GM12878 (cell line): Measurements from ENCODE around the gene KIF2C. TPM values are rescaled to one million over a fixed set of nuclear protein-coding genes. Genes with fewer than 3 reads are reported as not detected.

Source experiments
- ATAC-seq: fragments of 200-7000 bp; cut with Tn5 transposase; 3 replicates; pipeline ENCODE4 v1.9.1; 2020; ENCODE audit warnings: mild to moderate bottlenecking, moderate library complexity
- BruUV-seq: library from RNA; stranded (reverse); fragments of 400-500 nt; replicated peaks from 2 replicates; lab custom pipeline; 2021; lab: Mats Ljungman, UMichigan
- CTCF ChIA-PET: fragments of 300-600 bp; sonication (Branson Sonifier 250); formaldehyde crosslinking; extraction: SDS; loops from one replicate; lab custom pipeline; 2021; ENCODE audit warnings: inconsistent platforms; lab: Yijun Ruan, JAX
- POLR2A ChIA-PET: fragments of 350-600 bp; formaldehyde crosslinking; extraction: SDS; loops from one replicate; lab custom pipeline; 2021; ENCODE audit warnings: inconsistent platforms; lab: Charles Lee
- RAD21 ChIA-PET: fragments of 300-600 bp; sonication (Branson Sonifier 250); formaldehyde crosslinking; loops from one replicate; lab custom pipeline; 2023; ENCODE audit warnings: antibody characterized with exemption; ENCODE audit not compliant: unreplicated experiment; lab: Charles Lee
- SMC1A ChIA-PET: fragments of 300-600 bp; sonication (Branson Sonifier 250); formaldehyde crosslinking; loops from one replicate; lab custom pipeline; 2023; ENCODE audit not compliant: unreplicated experiment, uncharacterized antibody; lab: Charles Lee
- DNase-seq: peaks from one replicate; pipeline ENCODE4 v3.0.0-alpha.2; 2011; ENCODE audit warnings: low read depth, low spot score
- FAIRE-seq: peaks from 3 replicates; lab custom pipeline; 2011; peaks lifted over from hg19 to GRCh38; lab: Jason Lieb, UNC
- H2AFZ ChIP-seq: 2 replicates; pipeline ENCODE4 v1.6.0; 2011; ENCODE audit warnings: low read depth, low read length, control low read depth; ENCODE audit not compliant: control insufficient read depth
- H3K27ac ChIP-seq: 2 replicates; pipeline ENCODE4 v1.5.1; 2011; ENCODE audit warnings: control low read depth; ENCODE audit not compliant: control insufficient read depth, insufficient read depth
- H3K27me3 ChIP-seq, 2 experiments: replicated peaks in 1 of 2; 2 replicates each; pipeline versions ENCODE4 v1.6.0 to v1.6.1; 2011; ENCODE audit warnings: low read length in 1 of 2; ENCODE audit not compliant: control insufficient read depth in 2 of 2, insufficient read depth in 2 of 2
- H3K36me3 ChIP-seq, 2 experiments: 2 replicates each; pipeline ENCODE4 v1.5.1; 2011; ENCODE audit warnings: low read length in 1 of 2; ENCODE audit not compliant: control insufficient read depth in 2 of 2, insufficient read depth in 2 of 2
- H3K4me1 ChIP-seq: 2 replicates; pipeline ENCODE4 v1.6.1; 2011; ENCODE audit warnings: mild to moderate bottlenecking, low read length, moderate library complexity, mixed read lengths; ENCODE audit not compliant: control insufficient read depth, insufficient read depth
- H3K4me2 ChIP-seq: 2 replicates; pipeline ENCODE4 v1.6.0; 2011; ENCODE audit warnings: control low read depth; ENCODE audit not compliant: control insufficient read depth, insufficient read depth
- H3K4me3 ChIP-seq: fragments of 200-600 bp; sonication (generic); 2 replicates; pipeline ENCODE4 v1.5.1; 2016
- H3K79me2 ChIP-seq: 2 replicates; pipeline ENCODE4 v1.6.0; 2011; ENCODE audit warnings: low read length; ENCODE audit not compliant: control insufficient read depth, insufficient read depth
- H3K9ac ChIP-seq: 2 replicates; pipeline ENCODE4 v1.8.0; 2011; ENCODE audit warnings: low read length, control low read depth, mixed read lengths; ENCODE audit not compliant: control insufficient read depth, insufficient read depth
- H3K9me3 ChIP-seq: replicated peaks from 3 replicates; pipeline ENCODE4 v1.5.1; 2011; ENCODE audit warnings: mild to moderate bottlenecking, low read length; ENCODE audit not compliant: control insufficient read depth, insufficient read depth
- H4K20me1 ChIP-seq: 2 replicates; pipeline ENCODE4 v1.6.0; 2011; ENCODE audit not compliant: control insufficient read depth, insufficient read depth
- BACH1 ChIP-seq: fragments of 450-650 bp; IDR thresholded peaks from 2 replicates; pipeline ENCODE4 v1.6.1; 2017; ENCODE audit warnings: mild to moderate bottlenecking, borderline replicate concordance
- BCL11A ChIP-seq: IDR thresholded peaks from 2 replicates; pipeline ENCODE4 v1.6.1; 2011; ENCODE audit warnings: low read depth, low read length
- CBX3 ChIP-seq: fragments of 200-600 bp; sonication (generic); IDR thresholded peaks from 2 replicates; pipeline ENCODE4 v1.6.1; 2016; ENCODE audit warnings: low read depth, borderline replicate concordance
- CUX1 ChIP-seq: IDR thresholded peaks from 2 replicates; pipeline ENCODE4 v1.6.1; 2012; ENCODE audit warnings: improper control_type of control experiment, low read depth, low read length; ENCODE audit not compliant: insufficient replicate concordance
- IRF5 ChIP-seq: fragments of 450-650 bp; IDR thresholded peaks from 2 replicates; pipeline ENCODE4 v1.6.1; 2017; ENCODE audit warnings: borderline replicate concordance
- MEF2A ChIP-seq: IDR thresholded peaks from 2 replicates; pipeline ENCODE4 v1.6.1; 2011; ENCODE audit warnings: low read depth, mild to moderate bottlenecking, low read length, moderate library complexity; ENCODE audit not compliant: insufficient read depth
- MTA3 ChIP-seq: IDR thresholded peaks from 2 replicates; pipeline ENCODE4 v1.6.1; 2012; ENCODE audit warnings: low read length, inconsistent platforms, borderline replicate concordance
- MYB ChIP-seq: fragments of 150-350 bp; IDR thresholded peaks from 2 replicates; pipeline ENCODE4 v1.6.1; 2014; ENCODE audit warnings: mild to moderate bottlenecking, low read depth, low read length, borderline replicate concordance
- PAX8 ChIP-seq: fragments of 450-650 bp; IDR thresholded peaks from 2 replicates; pipeline ENCODE4 v1.6.1; 2017; ENCODE audit warnings: mild to moderate bottlenecking, moderate library complexity
- RAD51 ChIP-seq: fragments of 450-650 bp; IDR thresholded peaks from 2 replicates; pipeline ENCODE4 v1.6.1; 2016; ENCODE audit warnings: moderate library complexity, mild to moderate bottlenecking, inconsistent platforms
- RELA ChIP-seq: fragments of 450-650 bp; IDR thresholded peaks from 2 replicates; pipeline ENCODE4 v1.8.0; 2014; ENCODE audit warnings: borderline replicate concordance; ENCODE audit not compliant: partially characterized antibody
- SIN3A ChIP-seq: IDR thresholded peaks from 2 replicates; pipeline ENCODE4 v1.6.1; 2012; ENCODE audit warnings: low read depth, low read length, improper control_type of control experiment
- SPI1 ChIP-seq: IDR thresholded peaks from 2 replicates; pipeline ENCODE4 v1.6.1; 2011; ENCODE audit warnings: low read depth, mild to moderate bottlenecking, low read length, moderate library complexity, borderline replicate concordance; ENCODE audit not compliant: insufficient read depth
- ZNF384 ChIP-seq: IDR thresholded peaks from 2 replicates; pipeline ENCODE4 v1.6.1; 2012; ENCODE audit warnings: low read depth, mild to moderate bottlenecking, low read length, improper control_type of control experiment, borderline replicate concordance
- WGBS: methylation state at CpG from one replicate; pipeline ENCODE4 v1.1.6; 2016; ENCODE audit warnings: low lambda C conversion rate; ENCODE audit not compliant: insufficient replicate concordance, insufficient coverage; ENCODE audit errors: missing lambda C conversion rate; 5-methylcytosine and 5-hydroxymethylcytosine counted together
- in situ Hi-C: fragments of 300-500 bp; cut with MboI; formaldehyde crosslinking; loops from 9 replicates; pipeline ENCODE4 v1.14.3; 2018; ENCODE audit warnings: mixed read lengths
- intact Hi-C: fragments of 100-400 bp; cut with micrococcal nuclease; formaldehyde crosslinking; loops from one replicate; pipeline ENCODE4 v1.14.2; 2022; ENCODE audit not compliant: unreplicated experiment
- polyA plus RNA-seq, 11 experiments: library from polyadenylated mRNA; depleted of rRNA in 4 of 11; unstranded in 6 of 11; stranded (reverse) in 5 of 11; fragments of >200 nt; fragmentation: Nextera tagmentation in 4 of 11; fragmentation: Illumina TruSeq in 1 of 11; extraction: Ambion mirVana in 4 of 11; extraction: Trizol in 1 of 11; gene quantifications; 1 replicate in 1 of 11; 2 replicates in 10 of 11; pipeline versions ENCODE4 v1.2.1 to v1.2.3, GENCODE V29; 2011 to 2016; ENCODE audit warnings: inconsistent platforms in 2 of 11, missing spikeins in 2 of 11, low read depth in 1 of 11
- total RNA-seq, 4 experiments: library from RNA; depleted of rRNA in 3 of 4; stranded (reverse); fragments of >200 nt in 3 of 4; fragmentation: Illumina TruSeq in 1 of 4; extraction: Trizol in 1 of 4; gene quantifications; 2 replicates each; pipeline versions ENCODE4 v1.2.1 to v1.2.3, GENCODE V29; 2013 to 2021
- TF ChIP-seq, protein P1 (sequence below): IDR thresholded peaks from 2 replicates; pipeline ENCODE4 v1.6.1; 2012; ENCODE audit warnings: low read depth, low read length, improper control_type of control experiment
- TF ChIP-seq, protein P2 (sequence below): IDR thresholded peaks from 2 replicates; pipeline ENCODE4 v1.6.1; 2011; ENCODE audit warnings: low read depth, mild to moderate bottlenecking, low read length, moderate library complexity, borderline replicate concordance; ENCODE audit errors: extremely low read depth

KIF2C gene
- total and polyA plus RNA-seq, 10 of the 15 experiments (the other 5 are each of a cell fraction or from before 2014, with no cell fraction given): 42.3 to 104 (median 83.8) TPM

- TSS peak; percentile 81 for BruUV-seq
- peak overlapping the region; percentile 79 for H2AFZ ChIP-seq
- POLR2A ChIA-PET: interaction anchor here (0.6 to 3.0 kb wide), 11 partner anchors 9 to 522 kb away, joined by 3 to 29 read pairs (median 4); partner anchors contain the start of genes RNU5D-1, RPS8 and UROD
- intact Hi-C loops: no loop called here
- peak overlapping the region; percentile 63 for H3K4me3 ChIP-seq
- H3K79me2 ChIP-seq: peaks cover 3% of the 10 kb centered on the region
- H3K27me3 ChIP-seq: no peaks in the 10 kb centered on the region
- peaks cover 0 to 14% of the 10 kb centered on the region in 2 experiments; a peak in 3 of 4 replicates for H3K36me3 ChIP-seq
- H3K9ac ChIP-seq: peak overlapping the region; percentile 69
- no peak for ATAC-seq
- H3K9me3 ChIP-seq: no peaks in the 10 kb centered on the region
- DNase-seq: no peak
- no peak for FAIRE-seq
- peaks cover 2% of the 10 kb centered on the region; the same call in 1 of the 2 replicates for H4K20me1 ChIP-seq
- SMC1A ChIA-PET: interaction anchor here (0.6 to 2.5 kb wide), 5 partner anchors 52 to 592 kb away, joined by 3 to 9 read pairs (median 4); partner anchors contain the start of gene RNU5D-1
- H3K4me2 ChIP-seq: peak overlapping the region; percentile 95
- CTCF ChIA-PET: interaction anchor here (0.9 to 5.2 kb wide), 11 partner anchors 8 to 228 kb away, joined by 3 to 40 read pairs (median 5); partner anchors contain the start of genes BTBD19, PLK3, RNU5D-1 and RPS8
- 6% methylated on average over 8 of the region's 8 CpGs for WGBS
- TF ChIP-seq, protein P1, sequence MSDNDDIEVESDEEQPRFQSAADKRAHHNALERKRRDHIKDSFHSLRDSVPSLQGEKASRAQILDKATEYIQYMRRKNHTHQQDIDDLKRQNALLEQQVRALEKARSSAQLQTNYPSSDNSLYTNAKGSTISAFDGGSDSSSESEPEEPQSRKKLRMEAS: no peak
- TF ChIP-seq RAD51 (no peak), CBX3 (no peak), BCL11A (no peak), CUX1 (no peak), PAX8 (no peak), IRF5 (no peak), BACH1 (no peak), MTA3 (no peak), ZNF384 (no peak), SIN3A (no peak), RELA (no peak), MEF2A (no peak), MYB (no peak), SPI1 (no peak)
- TF ChIP-seq, protein P2, sequence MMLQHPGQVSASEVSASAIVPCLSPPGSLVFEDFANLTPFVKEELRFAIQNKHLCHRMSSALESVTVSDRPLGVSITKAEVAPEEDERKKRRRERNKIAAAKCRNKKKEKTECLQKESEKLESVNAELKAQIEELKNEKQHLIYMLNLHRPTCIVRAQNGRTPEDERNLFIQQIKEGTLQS: no peak
- peak overlapping the region; percentile 46 for H3K27ac ChIP-seq
- in situ Hi-C loops: no loop called here
- RAD21 ChIA-PET: interaction anchor here (0.6 to 2.8 kb wide), 8 partner anchors 9 to 340 kb away, joined by 3 to 11 read pairs (median 4); partner anchors contain the start of genes HECTD3, RNU5D-1, RPS8 and UROD
- H3K4me1 ChIP-seq: peaks cover 32% of the 10 kb centered on the region
Measured at GRCh38 chr1:44783697-44784093, 44.1 kb downstream of the KIF2C start.
